GM10266 (cell line): ENCODE data around the gene RAI1.
A peak's percentile ranks its signal among the peaks of the same experiment; 100 is the strongest.

Experiments used
- DNase-seq: peaks from one replicate; pipeline ENCODE4 v3.0.0; 2012; ENCODE audit errors: extremely low spot score
- TF ChIP-seq, protein P1 (sequence below): IDR thresholded peaks from 2 replicates; pipeline ENCODE4 v1.5.1; 2012; ENCODE audit warnings: mild to moderate bottlenecking, low read depth; ENCODE audit not compliant: control insufficient read depth, insufficient read depth; ENCODE audit errors: missing control alignments

The RAI1 gene

DNA sequence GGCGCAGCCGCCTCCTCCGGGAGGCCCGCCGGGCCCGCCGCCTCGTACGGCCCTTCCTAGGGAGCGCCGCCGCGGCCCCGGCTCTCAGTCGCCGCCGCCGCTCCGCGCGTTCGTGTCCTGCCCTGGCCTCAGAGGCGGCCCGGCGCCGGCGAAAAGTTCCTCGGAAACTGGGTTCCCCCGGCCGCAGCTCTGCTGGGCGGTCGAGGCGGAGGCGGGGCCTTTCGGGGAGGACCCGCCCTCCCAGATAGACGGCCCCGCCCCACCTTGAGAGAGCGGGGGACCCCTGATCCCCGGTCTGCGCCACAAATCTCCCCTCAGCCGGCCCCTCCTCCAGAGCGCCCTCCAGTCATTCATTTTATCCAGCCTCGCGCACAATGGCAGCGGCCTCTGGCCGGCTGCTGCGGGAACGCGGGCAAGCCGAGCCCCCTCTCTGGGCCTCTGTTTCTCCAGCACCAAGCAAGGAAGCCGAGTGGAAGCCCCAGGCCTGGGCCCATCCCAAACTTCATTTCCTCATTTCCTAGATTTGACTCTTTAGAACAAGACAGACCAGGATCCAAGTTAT is 155.6 kb downstream of the RAI1 start, which contains the start of gene SREBF1:
TSS of gene SREBF1 (minus strand) at position 169 of the 562 bp plus-strand sequence. CDS start 169 bp downstream, outside the sequence.
- peak; percentile 90 for DNase-seq
- TF ChIP-seq, protein P1, sequence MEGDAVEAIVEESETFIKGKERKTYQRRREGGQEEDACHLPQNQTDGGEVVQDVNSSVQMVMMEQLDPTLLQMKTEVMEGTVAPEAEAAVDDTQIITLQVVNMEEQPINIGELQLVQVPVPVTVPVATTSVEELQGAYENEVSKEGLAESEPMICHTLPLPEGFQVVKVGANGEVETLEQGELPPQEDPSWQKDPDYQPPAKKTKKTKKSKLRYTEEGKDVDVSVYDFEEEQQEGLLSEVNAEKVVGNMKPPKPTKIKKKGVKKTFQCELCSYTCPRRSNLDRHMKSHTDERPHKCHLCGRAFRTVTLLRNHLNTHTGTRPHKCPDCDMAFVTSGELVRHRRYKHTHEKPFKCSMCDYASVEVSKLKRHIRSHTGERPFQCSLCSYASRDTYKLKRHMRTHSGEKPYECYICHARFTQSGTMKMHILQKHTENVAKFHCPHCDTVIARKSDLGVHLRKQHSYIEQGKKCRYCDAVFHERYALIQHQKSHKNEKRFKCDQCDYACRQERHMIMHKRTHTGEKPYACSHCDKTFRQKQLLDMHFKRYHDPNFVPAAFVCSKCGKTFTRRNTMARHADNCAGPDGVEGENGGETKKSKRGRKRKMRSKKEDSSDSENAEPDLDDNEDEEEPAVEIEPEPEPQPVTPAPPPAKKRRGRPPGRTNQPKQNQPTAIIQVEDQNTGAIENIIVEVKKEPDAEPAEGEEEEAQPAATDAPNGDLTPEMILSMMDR, result no peak

DNA sequence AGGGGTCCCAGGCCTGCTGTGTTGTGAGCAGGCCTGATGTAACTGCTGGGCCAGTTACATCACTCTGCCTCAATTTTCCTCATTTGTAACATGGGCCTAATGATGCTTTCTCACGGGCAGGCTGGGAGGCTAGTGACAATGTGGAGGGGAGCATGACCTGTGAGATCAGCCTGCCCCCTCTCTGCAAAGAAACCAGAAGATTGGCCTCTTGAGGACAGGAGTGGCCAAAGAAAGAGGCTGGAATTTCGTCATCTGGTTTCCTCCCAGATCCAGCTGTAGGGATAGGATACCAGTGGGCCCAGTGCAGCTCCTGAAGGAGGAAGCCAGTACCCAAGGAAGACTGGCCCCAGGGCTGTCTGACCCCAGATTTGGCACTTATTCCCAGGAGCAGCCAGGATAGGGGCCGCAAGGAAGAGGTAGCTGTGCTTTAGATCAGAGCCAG is 156.1 kb downstream of the RAI1 start:
- DNase-seq, result no peak
- TF ChIP-seq, protein P1, result no peak

DNA sequence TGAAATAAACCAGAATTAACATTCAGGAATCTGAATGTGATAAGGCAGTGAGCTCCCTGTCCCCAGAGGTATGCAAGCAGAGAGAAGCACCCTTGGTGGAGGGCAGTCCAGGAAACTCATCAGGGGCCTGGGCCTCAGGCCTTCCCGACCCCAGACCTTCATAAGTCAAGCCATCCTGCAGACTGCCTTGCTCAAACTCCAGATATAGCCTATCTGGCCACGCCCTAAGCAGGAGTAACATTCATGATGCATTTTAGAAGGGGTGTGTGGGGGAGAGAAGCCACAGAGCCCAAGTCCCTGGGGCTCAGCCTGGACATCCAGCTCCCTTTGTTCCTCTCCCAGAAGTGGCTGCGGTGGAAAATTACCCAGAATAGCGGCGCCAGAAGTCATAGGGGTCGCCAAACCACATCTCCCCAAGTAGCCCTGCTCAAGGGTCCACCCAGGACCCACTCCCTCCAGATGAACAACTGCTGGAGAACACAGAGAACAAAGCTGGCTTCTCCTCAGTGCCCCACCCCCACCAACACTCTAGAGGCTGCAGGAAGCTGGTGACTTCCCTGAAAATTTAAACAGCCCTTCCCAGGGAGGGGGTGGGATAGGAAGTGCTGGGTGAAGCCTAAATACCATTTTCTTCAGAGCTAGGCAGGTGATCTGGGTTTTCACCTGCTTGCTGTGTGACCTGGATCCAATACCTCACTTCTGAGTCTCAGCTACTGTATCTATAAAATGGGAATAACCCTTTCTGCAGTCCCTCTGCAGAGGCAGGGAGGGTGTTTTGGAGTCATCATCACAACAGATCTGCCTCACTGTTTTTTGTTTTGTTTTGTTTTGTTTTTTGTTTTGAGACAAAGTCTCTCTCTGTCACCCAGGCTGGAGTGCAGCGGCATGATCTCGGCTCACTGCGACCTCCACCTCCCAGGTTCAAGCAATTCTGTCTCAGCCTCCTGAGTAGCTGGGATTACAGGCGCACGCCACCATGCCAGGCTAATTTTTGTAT is 157.0 kb downstream of the RAI1 start:
- TF ChIP-seq, protein P1, result no peak
- DNase-seq, result no peak

DNA sequence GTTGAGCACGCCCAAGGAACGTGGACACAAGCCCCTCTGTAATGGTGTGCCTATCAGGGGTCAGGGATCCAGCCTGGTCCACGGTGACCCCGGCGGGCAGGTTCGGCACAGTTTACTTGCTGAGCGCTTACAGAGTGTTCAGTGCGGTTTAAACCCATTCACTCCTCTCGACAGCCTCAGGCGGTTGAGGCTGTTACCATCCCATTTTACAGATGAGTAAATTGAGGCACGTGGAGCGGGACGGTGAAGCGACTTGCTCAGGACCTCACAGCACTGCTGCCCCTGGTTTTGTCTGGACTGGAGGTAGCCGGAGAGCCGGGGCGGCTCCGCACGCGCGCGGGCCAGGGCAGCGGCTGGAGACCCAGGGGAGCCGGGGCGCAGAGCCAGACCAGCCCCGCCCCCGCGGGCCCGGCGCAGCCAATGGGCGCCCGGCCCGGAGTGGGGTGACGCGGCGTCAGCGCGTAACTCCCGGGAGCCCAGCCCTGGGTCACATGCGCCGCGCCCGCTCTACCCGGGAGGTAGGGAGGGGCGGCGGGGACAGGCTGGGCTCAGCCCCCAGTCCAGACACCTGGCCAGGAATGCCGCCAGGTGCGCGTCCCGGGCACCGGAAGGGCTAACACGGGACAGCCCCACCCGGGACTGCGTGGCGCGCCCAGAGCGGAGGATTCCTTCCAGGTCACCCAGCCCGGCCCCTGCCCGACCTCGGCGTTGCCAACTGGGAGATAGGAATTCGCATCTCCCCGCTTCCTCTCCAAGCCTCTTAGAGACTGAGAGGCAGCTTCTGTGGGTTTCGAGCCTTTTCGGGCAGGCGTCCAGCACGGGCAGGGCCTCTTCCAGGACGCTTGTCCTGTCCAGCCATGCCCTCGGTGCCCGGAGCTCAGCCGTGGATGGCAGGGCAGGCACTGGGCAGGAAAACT is 158.8 kb downstream of the RAI1 start:
- TF ChIP-seq, protein P1, result no peak
- peak; percentile 97 for DNase-seq

DNA sequence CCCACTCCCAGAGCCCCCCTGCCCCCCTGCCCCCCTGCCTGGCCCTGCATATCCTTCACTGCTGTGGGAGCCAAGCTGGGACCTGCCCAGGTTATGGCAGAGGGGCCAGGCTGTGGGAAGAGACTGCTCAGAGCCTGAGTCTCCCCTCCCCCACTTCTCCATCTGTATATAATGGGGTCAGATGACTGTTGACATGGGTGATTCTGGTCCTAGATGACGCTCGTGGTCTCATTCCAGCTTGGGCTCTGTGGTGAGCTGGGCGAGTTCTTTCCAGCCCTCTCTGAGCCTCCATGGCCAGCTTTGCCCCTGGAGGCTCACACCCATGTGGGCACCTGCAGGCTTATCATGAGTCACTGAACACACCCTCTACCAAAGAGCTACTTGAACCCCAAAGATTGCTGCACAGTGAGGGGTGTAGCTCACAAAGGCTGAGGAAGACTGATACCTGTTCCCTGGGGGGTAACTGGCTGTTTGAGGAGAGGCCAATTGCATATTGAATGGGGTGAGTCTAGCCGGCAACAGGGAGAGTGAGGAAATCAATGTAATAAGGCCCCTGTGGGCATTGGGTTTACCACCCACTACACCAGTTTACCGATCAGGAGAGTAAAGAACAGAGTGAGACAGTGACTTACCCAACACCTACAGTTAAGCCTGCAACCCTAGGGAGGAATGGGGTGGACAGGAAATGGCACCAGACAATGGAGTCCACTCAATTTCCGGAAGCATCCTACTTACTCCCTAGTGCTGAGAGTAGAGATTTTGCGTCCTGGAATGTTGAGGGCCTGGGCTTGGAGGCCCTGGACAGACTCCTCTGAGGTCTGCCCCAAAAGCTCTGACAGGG is 159.7 kb downstream of the RAI1 start:
- peak; percentile 28 for DNase-seq
- TF ChIP-seq, protein P1, result no peak

DNA sequence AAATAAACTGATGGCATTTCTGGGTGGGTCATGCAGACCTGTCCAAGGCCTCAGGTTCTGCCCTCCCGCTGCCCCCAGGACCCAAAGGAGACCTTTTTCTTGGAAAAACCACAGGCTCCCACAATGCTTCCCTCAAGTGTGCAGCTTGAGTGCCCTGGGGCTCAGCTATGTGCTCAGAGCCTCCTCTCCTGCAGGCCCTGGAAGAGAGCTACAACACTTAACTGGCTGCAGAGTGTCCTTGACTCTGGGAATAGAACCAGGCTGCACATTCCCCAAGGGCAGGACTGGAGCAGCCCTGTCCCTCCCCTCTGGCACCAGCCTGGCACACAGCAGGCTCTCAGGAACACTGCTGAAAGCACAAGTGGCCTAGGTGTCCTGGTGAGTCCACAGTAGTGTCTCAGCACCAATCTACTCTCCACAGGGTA is 160.4 kb downstream of the RAI1 start:
- no peak for DNase-seq
- TF ChIP-seq, protein P1, result no peak
